Kidney (tissue), 14 donors: ENCODE results near the gene UBALD2. TPM values are rescaled to one million over a fixed set of nuclear protein-coding genes. Genes with fewer than 3 reads are reported as not detected.

Experiments used
- DNase-seq, 5 donors: peaks; one replicate each; pipeline ENCODE4 v3.0.0-alpha.2; 2013 to 2020
- FAIRE-seq: peaks from 2 replicates; lab custom pipeline; 2012; peaks lifted over from hg19 to GRCh38; lab: Jason Lieb, UNC
- H3K27ac ChIP-seq, 2 donors: one replicate each; pipeline ENCODE4 v1.7.0; 2013; ENCODE audit warnings: low read depth in 2 of 2, low read length in 2 of 2, inconsistent platforms in 1 of 2
- H3K27me3 ChIP-seq: one replicate; pipeline ENCODE4 v1.7.1; 2013; ENCODE audit warnings: low read length, inconsistent platforms; ENCODE audit not compliant: control insufficient read depth, insufficient read depth
- H3K36me3 ChIP-seq, 3 donors: one replicate each; pipeline versions ENCODE4 v1.7.0 to v1.7.1; 2013; ENCODE audit warnings: low read length in 3 of 3, control low read depth in 1 of 3, inconsistent platforms in 1 of 3; ENCODE audit not compliant: insufficient read depth in 3 of 3, control insufficient read depth in 2 of 3
- H3K4me1 ChIP-seq, 3 donors: one replicate each; pipeline versions ENCODE4 v1.7.0 to v1.7.1; 2013; ENCODE audit warnings: low read length in 3 of 3, inconsistent platforms in 1 of 3, low read depth in 1 of 3; ENCODE audit not compliant: control insufficient read depth in 2 of 3, insufficient read depth in 2 of 3
- H3K4me3 ChIP-seq, 3 donors: one replicate each; pipeline versions ENCODE4 v1.7.0 to v1.8.1; 2013; ENCODE audit warnings: low read length in 3 of 3, control low read depth in 1 of 3, inconsistent platforms in 1 of 3
- H3K9ac ChIP-seq, 3 donors: one replicate each; pipeline versions ENCODE4 v1.7.0 to v1.7.1; 2013; ENCODE audit warnings: low read length in 3 of 3, control low read depth in 1 of 3, inconsistent platforms in 1 of 3
- H3K9me3 ChIP-seq, 3 donors: one replicate each; pipeline versions ENCODE4 v1.7.0 to v1.7.1; 2013; ENCODE audit warnings: low read length in 3 of 3, control low read depth in 1 of 3, inconsistent platforms in 1 of 3; ENCODE audit not compliant: control insufficient read depth in 2 of 3, insufficient read depth in 1 of 3
- CTCF ChIP-seq: IDR thresholded peaks from 3 replicates; pipeline ENCODE4 v1.5.1; 2012; ENCODE audit warnings: mild to moderate bottlenecking, moderate library complexity, borderline replicate concordance; ENCODE audit not compliant: insufficient read depth; ENCODE audit errors: extremely low read depth
- intact Hi-C: fragments of 100-400 bp; cut with DNase I; formaldehyde crosslinking; loops from one replicate; pipeline ENCODE4 v1.11.1; 2022
- polyA plus RNA-seq: library from polyadenylated mRNA; stranded (reverse); fragments of 350-450 nt; fragmentation: Illumina TruSeq; extraction: RNeasy Lipid Tissue Mini Kit (QIAGEN cat#74804); gene quantifications from one replicate; pipeline ENCODE4 v1.2.3, GENCODE V29; 2014; ENCODE audit warnings: low read depth, low replicate concordance; ENCODE audit not compliant: insufficient read depth
- total RNA-seq: library from RNA; stranded (reverse); fragmentation: NEBNext Ultra II Directional; extraction: Animal tissue kit (Norgen Biotek cat#: 25700); gene quantifications from one replicate; pipeline ENCODE4 v1.2.1, GENCODE V29; 2021
- donor health status: control.
- donor health status: control.
- donor health status: control.
- donor health status: control.
- donor health status: control.
- donor health status: DM: yes; HTN: yes; CAD: no.
- donor health status: Normal renal cell carcinoma (clear cell type).

UBALD2 gene
- total and polyA plus RNA-seq, 2 donors from 2014 or later: 54.3 to 59.1 TPM

GRCh38 chr17:76276069-76276431 lies 10.9 kb downstream of the UBALD2 start:
- FAIRE-seq (no peak), DNase-seq (no peak)
- intact Hi-C loops: loop anchor here (5.0 kb wide), 1 partner anchor 154 kb away; no protein-coding TSS in a partner anchor

GRCh38 chr17:76276461-76277299 lies 11.5 kb downstream of the UBALD2 start:
- DNase-seq (no peak), FAIRE-seq (no peak)
- peaks cover 0 to 8% (median 6%) of the 10 kb centered on the region in 3 donors for H3K4me1 ChIP-seq
- no peaks in the 10 kb centered on the region for H3K36me3 ChIP-seq
- H3K27me3 ChIP-seq: no peaks in the 10 kb centered on the region
- H3K9me3 ChIP-seq: peaks cover 0 to 2% (median 0%) of the 10 kb centered on the region in 3 donors
- TF ChIP-seq CTCF: no peak
- no peak overlapping the region for H3K4me3 ChIP-seq
- H3K27ac ChIP-seq: no peak overlapping the region
- H3K9ac ChIP-seq: no peak overlapping the region
- intact Hi-C loops: loop anchor here (5.0 kb wide), 1 partner anchor 154 kb away; no protein-coding TSS in a partner anchor

More at GRCh38 chr17:76276069-76276431, 10.9 kb downstream of the UBALD2 start:
- Histone ChIP-seq H3K9me3 (peaks cover 0 to 2% (median 0%) of the 10 kb centered on the region in 3 donors), H3K36me3 (no peaks in the 10 kb centered on the region), H3K4me1 (peaks cover 0 to 14% (median 8%) of the 10 kb centered on the region in 3 donors), H3K9ac (no peak overlapping the region), H3K27me3 (no peaks in the 10 kb centered on the region), H3K27ac (no peak overlapping the region), H3K4me3 (no peak overlapping the region)
- no peak for TF ChIP-seq CTCF

- H3K9ac ChIP-seq: no peak overlapping the region
- no peak for DNase-seq
- no peak for FAIRE-seq
- no peak overlapping the region for H3K27ac ChIP-seq
- peaks cover 0 to 6% (median 0%) of the 10 kb centered on the region in 3 donors for H3K4me1 ChIP-seq
- H3K4me3 ChIP-seq: peak overlapping the region in 1 of 3 donors; percentile 0
- no peaks in the 10 kb centered on the region for H3K27me3 ChIP-seq
- intact Hi-C loops: loop anchor here (5.0 kb wide), 1 partner anchor 155 kb away; no protein-coding TSS in a partner anchor
- no peak for TF ChIP-seq CTCF
- peaks cover 0 to 2% (median 0%) of the 10 kb centered on the region in 3 donors for H3K9me3 ChIP-seq
- H3K36me3 ChIP-seq: no peaks in the 10 kb centered on the region
Measured at GRCh38 chr17:76277300-76278267, 12.4 kb downstream of the UBALD2 start.
